GM18867 (cell line): ENCODE results near the gene CALCOCO1.

Experiments used
- ATAC-seq: cut with Tn5 transposase; IDR thresholded peaks from one replicate; pipeline ENCODE4 v1.9.1; 2021; ENCODE audit warnings: mild to moderate bottlenecking, moderate library complexity; ENCODE audit not compliant: unreplicated experiment

CALCOCO1 gene

GRCh38 chr12:53667080-53667479 is 60.2 kb downstream of the CALCOCO1 start:
- ATAC-seq: no peak

GRCh38 chr12:53664936-53665335 is 62.3 kb downstream of the CALCOCO1 start:
- no peak for ATAC-seq

- ATAC-seq: no peak
Observed at GRCh38 chr12:53664191-53664590, 63.1 kb downstream of the CALCOCO1 start.

- ATAC-seq: no peak
Observed at GRCh38 chr12:53660041-53660440, 67.2 kb downstream of the CALCOCO1 start.

- no peak for ATAC-seq
Observed at GRCh38 chr12:53659571-53659981, 67.7 kb downstream of the CALCOCO1 start.

- no peak for ATAC-seq
Observed at GRCh38 chr12:53659011-53659551, 68.2 kb downstream of the CALCOCO1 start.
